GM23338 (cell line): ENCODE results near the gene BICDL2. TPM values are rescaled to one million over a fixed set of nuclear protein-coding genes. Genes with fewer than 3 reads are reported as not detected.

Experiments used
- ATAC-seq: fragments of 200-7000 bp; cut with Tn5 transposase; 3 replicates; pipeline ENCODE4 v1.9.1; 2020
- DNase-seq: peaks from one replicate; pipeline ENCODE4 v3.0.0-alpha.2; 2015; ENCODE audit warnings: low spot score
- H2AFZ ChIP-seq: fragments of 200-600 bp; sonication (generic); 2 replicates; pipeline ENCODE4 v1.8.0; 2016; ENCODE audit warnings: antibody characterized with exemption, mild to moderate bottlenecking, moderate library complexity
- H3F3A ChIP-seq: fragments of 200-600 bp; sonication (generic); replicated peaks from 2 replicates; pipeline ENCODE4 v1.8.0; 2017; ENCODE audit warnings: antibody characterized with exemption, mixed run types, low read depth
- H3K27ac ChIP-seq: fragments of 200-600 bp; sonication (generic); 2 replicates; pipeline ENCODE4 v1.6.1; 2016; ENCODE audit warnings: low read depth
- H3K27me3 ChIP-seq: fragments of 200-600 bp; sonication (generic); 2 replicates; pipeline ENCODE4 v1.8.0; 2016; ENCODE audit warnings: mild to moderate bottlenecking, mixed run types, moderate library complexity; ENCODE audit not compliant: insufficient read depth
- H3K36me3 ChIP-seq: fragments of 200-600 bp; sonication (generic); 2 replicates; pipeline ENCODE4 v1.8.0; 2016; ENCODE audit warnings: mild to moderate bottlenecking; ENCODE audit not compliant: insufficient read depth
- H3K4me1 ChIP-seq: fragments of 200-600 bp; sonication (generic); 2 replicates; pipeline ENCODE4 v1.8.0; 2016; ENCODE audit warnings: mild to moderate bottlenecking, moderate library complexity; ENCODE audit not compliant: insufficient read depth
- H3K4me2 ChIP-seq: fragments of 200-600 bp; sonication (generic); 2 replicates; pipeline ENCODE4 v1.7.1; 2017; ENCODE audit warnings: mixed run types
- H3K4me3 ChIP-seq: fragments of 200-600 bp; sonication (generic); 2 replicates; pipeline ENCODE4 v1.6.1; 2016; ENCODE audit warnings: mixed run types
- H3K79me2 ChIP-seq: fragments of 200-600 bp; sonication (generic); replicated peaks from 2 replicates; pipeline ENCODE4 v1.8.0; 2017; ENCODE audit warnings: mild to moderate bottlenecking; ENCODE audit not compliant: insufficient read depth
- H3K9me2 ChIP-seq: fragments of 200-600 bp; sonication (generic); 2 replicates; pipeline ENCODE4 v1.8.0; 2017; ENCODE audit not compliant: insufficient read depth
- H4K20me1 ChIP-seq: fragments of 200-600 bp; sonication (generic); replicated peaks from 2 replicates; pipeline ENCODE4 v1.8.0; 2017; ENCODE audit warnings: mild to moderate bottlenecking; ENCODE audit not compliant: insufficient read depth
- H3K27ac Mint-ChIP-seq: 2 replicates; pipeline ENCODE4 v1.8.0; 2020; ENCODE audit warnings: inconsistent platforms, mild to moderate bottlenecking, moderate library complexity, mixed read lengths
- H3K27me3 Mint-ChIP-seq: 3 replicates; pipeline ENCODE4 v1.8.0; 2022; ENCODE audit warnings: low read depth, mild to moderate bottlenecking, moderate library complexity, mixed read lengths, inconsistent platforms; ENCODE audit not compliant: insufficient read depth, poor library complexity
- H3K36me3 Mint-ChIP-seq: 3 replicates; pipeline ENCODE4 v1.8.0; 2021; ENCODE audit warnings: low read depth, mild to moderate bottlenecking, inconsistent platforms, moderate library complexity, mixed read lengths
- H3K4me1 Mint-ChIP-seq: 3 replicates; pipeline ENCODE4 v1.8.0; 2020; ENCODE audit warnings: mild to moderate bottlenecking, inconsistent platforms, mixed read lengths
- H3K4me3 Mint-ChIP-seq: 3 replicates; pipeline ENCODE4 v1.8.0; 2021; ENCODE audit warnings: moderate library complexity, mild to moderate bottlenecking, inconsistent platforms, mixed read lengths
- H3K9me3 Mint-ChIP-seq: 3 replicates; pipeline ENCODE4 v1.8.0; 2020; ENCODE audit warnings: moderate library complexity, mild to moderate bottlenecking, inconsistent platforms, mixed read lengths
- CTCF ChIP-seq, 2 experiments: fragments of 200-600 bp in 1 of 2; sonication (generic) in 1 of 2; conservative IDR thresholded peaks; 2 replicates each; pipeline versions ENCODE4 v1.5.1 to v1.6.1; 2016 to 2017; ENCODE audit warnings: antibody characterized with exemption in 2 of 2, low read depth in 2 of 2, mild to moderate bottlenecking in 2 of 2, moderate library complexity in 1 of 2
- ETS1 ChIP-seq: IDR thresholded peaks from 2 replicates; pipeline ENCODE4 v1.6.1; 2016; ENCODE audit warnings: antibody characterized with exemption
- EZH2 ChIP-seq: fragments of 200-600 bp; sonication (generic); IDR thresholded peaks from one replicate; pipeline ENCODE4 v1.8.0; 2017; ENCODE audit warnings: antibody characterized with exemption, mild to moderate bottlenecking, low read depth; ENCODE audit not compliant: unreplicated experiment
- JUNB ChIP-seq: IDR thresholded peaks from one replicate; pipeline ENCODE4 v1.6.1; 2016; ENCODE audit warnings: antibody characterized with exemption; ENCODE audit not compliant: unreplicated experiment
- NANOG ChIP-seq: IDR thresholded peaks from 2 replicates; pipeline ENCODE4 v1.6.1; 2016; ENCODE audit warnings: antibody characterized with exemption, borderline replicate concordance
- POLR2AphosphoS5 ChIP-seq: IDR thresholded peaks from 2 replicates; pipeline ENCODE4 v1.6.1; 2016; ENCODE audit warnings: antibody characterized with exemption, low read depth
- REST ChIP-seq: IDR thresholded peaks from one replicate; pipeline ENCODE4 v1.6.1; 2018; ENCODE audit warnings: antibody characterized with exemption; ENCODE audit not compliant: unreplicated experiment
- STAT1 ChIP-seq: IDR thresholded peaks from one replicate; pipeline ENCODE4 v1.6.1; 2016; ENCODE audit warnings: antibody characterized with exemption; ENCODE audit not compliant: unreplicated experiment
- ZNF114 ChIP-seq: fragments of 250-450 bp; sonication (Bioruptor Pico); IDR thresholded peaks from 2 replicates; pipeline ENCODE4 v1.5.0; 2020; ENCODE audit warnings: mild to moderate bottlenecking, moderate library complexity
- ZNF331 ChIP-seq: fragments of 250-450 bp; sonication (Bioruptor Pico); IDR thresholded peaks from 2 replicates; pipeline ENCODE4 v1.5.0; 2020; ENCODE audit warnings: low read depth, mild to moderate bottlenecking, moderate library complexity
- polyA plus RNA-seq: library from polyadenylated mRNA; unstranded; fragments of >200 nt; fragmentation: Nextera tagmentation; extraction: Ambion mirVana; gene quantifications from 2 replicates; pipeline ENCODE4 v1.2.1, GENCODE V29; 2016
- total RNA-seq: library from RNA; depleted of rRNA; stranded (reverse); fragments of >200 nt; shearing (Covaris generic); gene quantifications from 2 replicates; pipeline ENCODE4 v1.2.3, GENCODE V29; 2014

The BICDL2 gene
- total and polyA plus RNA-seq, 2 experiments from 2014 or later = 12.7 to 18.4 TPM

GRCh38 chr16:3023415-3023668 lies 13.4 kb downstream of the BICDL2 start (continued):
- TF ChIP-seq ETS1 (no peak), POLR2AphosphoS5 (no peak), ZNF114 (CRISPR knock-in tag) (no peak), EZH2 (no peak), CTCF (conservative IDR thresholded peaks at IDR 0.05; ENCODE audit: low read depth in 2 of 2) (no peak), STAT1 (no peak), REST (no peak), ZNF331 (no peak), NANOG (no peak), JUNB (no peak)

- H3K4me1 Mint-ChIP-seq = peaks cover 31% of the 10 kb centered on the region
These were observed 13.9 kb downstream of the BICDL2 start for GRCh38 chr16:3022684-3023414.

More at GRCh38 chr16:3022684-3023414, 13.9 kb downstream of the BICDL2 start:
- H3K9me2 ChIP-seq = no peaks in the 10 kb centered on the region
- H3K9me3 Mint-ChIP-seq = no peaks in the 10 kb centered on the region; the same call in 1 of the 3 replicates
- H2AFZ ChIP-seq = no peak overlapping the region
- peaks cover 37% of the 10 kb centered on the region for H3K4me1 ChIP-seq
- ATAC-seq (no peak), DNase-seq (no peak)
- no peaks in the 10 kb centered on the region; the same call in 1 of the 2 replicates for H3K27me3 ChIP-seq
- H4K20me1 ChIP-seq = peaks cover 20% of the 10 kb centered on the region
- H3K4me2 ChIP-seq = peak overlapping the region; percentile 97
- peaks cover 48% of the 10 kb centered on the region for H3K27me3 Mint-ChIP-seq
- H3K4me3 Mint-ChIP-seq = peak overlapping the region; percentile 96
- H3K4me3 ChIP-seq = peak overlapping the region; percentile 85
- peaks cover 18% of the 10 kb centered on the region for H3K79me2 ChIP-seq
- H3F3A ChIP-seq = peaks cover 60% of the 10 kb centered on the region
- H3K36me3 Mint-ChIP-seq = peaks cover 44% of the 10 kb centered on the region
- H3K36me3 ChIP-seq = no peaks in the 10 kb centered on the region
- peak overlapping the region; percentile 99 for H3K27ac ChIP-seq
- H3K27ac Mint-ChIP-seq = peak overlapping the region; percentile 98
- TF ChIP-seq REST (no peak), NANOG (no peak), ETS1 (no peak), CTCF (conservative IDR thresholded peaks at IDR 0.05; ENCODE audit: low read depth in 2 of 2) (no peak), POLR2AphosphoS5 (peak; percentile 58), JUNB (no peak), ZNF114 (CRISPR knock-in tag) (no peak)
